Erythroblast (primary cell): ENCODE data around the gene ACOT7.

Experiments used
- GATA1 ChIP-seq: IDR thresholded peaks from 2 replicates; pipeline ENCODE4 v1.6.1; 2011; ENCODE audit warnings: low read depth, mild to moderate bottlenecking, control low read depth, low read length, moderate library complexity
- POLR2A ChIP-seq: IDR thresholded peaks from 2 replicates; pipeline ENCODE4 v1.6.1; 2011; ENCODE audit warnings: mild to moderate bottlenecking, low read length

DNA sequence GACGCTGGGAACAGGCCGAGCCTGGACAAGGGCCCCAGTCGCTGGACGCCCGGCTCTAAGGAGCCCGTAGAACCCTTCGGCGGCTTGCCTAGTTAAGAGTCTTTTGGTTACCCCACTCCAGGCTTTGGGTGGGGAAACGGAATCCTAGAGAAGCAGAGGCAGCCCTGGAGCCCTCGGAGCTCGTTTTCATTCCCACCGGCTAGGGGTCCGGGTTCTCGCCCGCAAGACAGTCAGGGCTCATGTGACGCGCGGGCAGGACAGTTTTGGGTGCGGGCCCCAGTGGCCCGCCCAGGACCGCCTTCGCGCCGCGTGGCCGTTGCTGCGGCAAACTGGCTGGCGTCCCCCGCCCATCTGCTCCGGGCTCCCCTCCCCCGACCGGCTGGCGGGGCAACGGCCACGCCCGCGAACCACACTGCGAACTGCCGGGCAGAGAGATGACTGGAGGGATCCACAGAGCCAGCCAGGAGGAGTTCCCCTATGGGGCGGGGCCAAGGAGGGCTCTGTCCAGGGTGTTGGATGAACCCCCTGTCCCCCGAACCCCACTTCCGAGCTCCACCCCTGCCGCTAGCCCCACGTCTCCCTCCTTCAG, 27.0 kb upstream of the ACOT7 start:
- TF ChIP-seq POLR2A (no peak), GATA1 (no peak)
